Fibroblast of lung (primary cell): ENCODE results near the gene ARID3A.

Experiments used
- CTCF ChIP-seq, 2 donors: IDR thresholded peaks in 1 of 2; conservative IDR thresholded peaks in 1 of 2; 1 replicate in 1 of 2; 2 replicates in 1 of 2; pipeline ENCODE4 v1.5.1; 2011 to 2012; ENCODE audit warnings: low read length in 2 of 2, control low read depth in 1 of 2, inconsistent platforms in 1 of 2, low read depth in 1 of 2, mild to moderate bottlenecking in 1 of 2
- EZH2 ChIP-seq: IDR thresholded peaks from 2 replicates; pipeline ENCODE4 v1.5.1; 2012; ENCODE audit warnings: low read length, control low read depth, mild to moderate bottlenecking; ENCODE audit errors: missing control alignments

- TF ChIP-seq CTCF (conservative IDR thresholded peaks at IDR 0.05 in 1 of 2, IDR thresholded peaks at IDR 0.05 in 1 of 2; ENCODE audit: low read depth in 1 of 2, low read length in 2 of 2), result no peak
- TF ChIP-seq EZH2, result no peak
Observed at GRCh38 chr19:879711-880438, 46.0 kb upstream of the ARID3A start.
